H9 (cell line): Measurements from ENCODE around the gene FAM217B. TPM values are rescaled to one million over a fixed set of nuclear protein-coding genes. Genes with fewer than 3 reads are reported as not detected.

Experiments
- DNase-seq: peaks from one replicate; pipeline ENCODE4 v3.0.0-alpha.2; 2017
- H2AFZ ChIP-seq: one replicate; pipeline ENCODE4 v1.6.1; 2013; ENCODE audit warnings: mild to moderate bottlenecking, low read length, control low read depth, moderate library complexity
- H2AK5ac ChIP-seq: 2 replicates; pipeline ENCODE4 v1.6.1; 2013; ENCODE audit warnings: low read length, control low read depth, mixed read lengths; ENCODE audit not compliant: insufficient read length
- H2BK120ac ChIP-seq: one replicate; pipeline ENCODE4 v1.6.1; 2013; ENCODE audit warnings: low read depth, mild to moderate bottlenecking, low read length, control low read depth, inconsistent platforms; ENCODE audit not compliant: poor library complexity, severe bottlenecking
- H2BK12ac ChIP-seq: 2 replicates; pipeline ENCODE4 v1.6.1; 2013; ENCODE audit warnings: low read length, control low read depth, mixed read lengths, low read depth; ENCODE audit not compliant: insufficient read length
- H2BK15ac ChIP-seq: 2 replicates; pipeline ENCODE4 v1.6.1; 2013; ENCODE audit warnings: low read depth, low read length, control low read depth
- H2BK20ac ChIP-seq: one replicate; pipeline ENCODE4 v1.6.1; 2013; ENCODE audit warnings: low read depth, mild to moderate bottlenecking, low read length, control low read depth, inconsistent platforms; ENCODE audit not compliant: poor library complexity, severe bottlenecking
- H2BK5ac ChIP-seq: 2 replicates; pipeline ENCODE4 v1.6.1; 2013; ENCODE audit warnings: low read length, control low read depth, mixed read lengths; ENCODE audit not compliant: insufficient read length
- H3K14ac ChIP-seq: 2 replicates; pipeline ENCODE4 v1.6.1; 2013; ENCODE audit warnings: low read length, control low read depth; ENCODE audit not compliant: insufficient read depth
- H3K18ac ChIP-seq: 2 replicates; pipeline ENCODE4 v1.6.1; 2013; ENCODE audit warnings: low read depth, mild to moderate bottlenecking, mixed read lengths, low read length, control low read depth; ENCODE audit not compliant: insufficient read length
- H3K23ac ChIP-seq: 2 replicates; pipeline ENCODE4 v1.6.1; 2013; ENCODE audit warnings: low read length, control low read depth, mixed read lengths, low read depth; ENCODE audit not compliant: insufficient read length
- H3K23me2 ChIP-seq: 2 replicates; pipeline ENCODE4 v1.6.1; 2013; ENCODE audit warnings: low read depth, mild to moderate bottlenecking, mixed read lengths, low read length, control low read depth; ENCODE audit not compliant: insufficient read length, poor library complexity, severe bottlenecking
- H3K27ac ChIP-seq: 2 replicates; pipeline ENCODE4 v1.5.1; 2013; ENCODE audit warnings: low read length, control low read depth, mixed read lengths, low read depth; ENCODE audit not compliant: insufficient read length
- H3K27me3 ChIP-seq: 2 replicates; pipeline ENCODE4 v1.6.1; 2013; ENCODE audit warnings: low read length, control low read depth, inconsistent platforms; ENCODE audit not compliant: insufficient read depth
- H3K4ac ChIP-seq: 2 replicates; pipeline ENCODE4 v1.6.1; 2013; ENCODE audit warnings: low read depth, mild to moderate bottlenecking, control low read depth, inconsistent platforms, low read length, moderate library complexity
- H3K4me1 ChIP-seq: 2 replicates; pipeline ENCODE4 v1.6.1; 2013; ENCODE audit warnings: low read length, control low read depth, inconsistent platforms; ENCODE audit not compliant: insufficient read depth
- H3K4me2 ChIP-seq: 2 replicates; pipeline ENCODE4 v1.6.1; 2013; ENCODE audit warnings: low read length, control low read depth, mixed read lengths; ENCODE audit not compliant: insufficient read length, insufficient read depth
- H3K56ac ChIP-seq: 2 replicates; pipeline ENCODE4 v1.6.1; 2013; ENCODE audit warnings: low read depth, mild to moderate bottlenecking, mixed read lengths, low read length, control low read depth; ENCODE audit not compliant: insufficient read length
- H3K79me1 ChIP-seq: 2 replicates; pipeline ENCODE4 v1.6.1; 2013; ENCODE audit warnings: low read depth, mild to moderate bottlenecking, moderate library complexity, low read length, control low read depth, inconsistent platforms; ENCODE audit not compliant: insufficient read depth, poor library complexity, severe bottlenecking
- H3K79me2 ChIP-seq: 2 replicates; pipeline ENCODE4 v1.6.1; 2013; ENCODE audit warnings: low read length, control low read depth, inconsistent platforms; ENCODE audit not compliant: insufficient read depth
- H3K9ac ChIP-seq: 2 replicates; pipeline ENCODE4 v1.6.1; 2013; ENCODE audit warnings: low read length, control low read depth, mixed read lengths; ENCODE audit not compliant: insufficient read length; ENCODE audit errors: extremely low read depth
- H3K9me3 ChIP-seq: one replicate; pipeline ENCODE4 v1.6.1; 2013; ENCODE audit warnings: low read depth, low read length, inconsistent platforms; ENCODE audit not compliant: control insufficient read depth
- H3T11ph ChIP-seq: one replicate; pipeline ENCODE4 v1.6.1; 2013; ENCODE audit warnings: mild to moderate bottlenecking, low read length, control low read depth, inconsistent platforms
- H4K20me1 ChIP-seq: one replicate; pipeline ENCODE4 v1.6.1; 2013; ENCODE audit not compliant: control insufficient read depth, insufficient read length, insufficient read depth
- H4K5ac ChIP-seq: 2 replicates; pipeline ENCODE4 v1.6.1; 2013; ENCODE audit warnings: low read depth, mild to moderate bottlenecking, mixed read lengths, low read length, control low read depth; ENCODE audit not compliant: insufficient read length
- H4K8ac ChIP-seq: replicated peaks from 2 replicates; pipeline ENCODE4 v1.6.1; 2013; ENCODE audit warnings: low read length, control low read depth, mixed read lengths, low read depth; ENCODE audit not compliant: insufficient read length
- H4K91ac ChIP-seq: 2 replicates; pipeline ENCODE4 v1.6.1; 2013; ENCODE audit warnings: low read depth, mild to moderate bottlenecking, moderate library complexity, mixed read lengths, low read length, control low read depth; ENCODE audit not compliant: insufficient read length
- H3K27ac Mint-ChIP-seq, 3 experiments: 2 replicates in 2 of 3; 3 replicates in 1 of 3; pipeline ENCODE4 v1.8.0; 2020 to 2021; ENCODE audit warnings: mixed read lengths in 3 of 3, mild to moderate bottlenecking in 1 of 3, moderate library complexity in 1 of 3
- H3K27me3 Mint-ChIP-seq: 2 replicates; pipeline ENCODE4 v1.8.0; 2021; ENCODE audit warnings: low read depth, mild to moderate bottlenecking, moderate library complexity, mixed read lengths
- H3K36me3 Mint-ChIP-seq, 3 experiments: 2 replicates in 2 of 3; 3 replicates in 1 of 3; pipeline ENCODE4 v1.8.0; 2020 to 2021; ENCODE audit warnings: low read depth in 3 of 3, mixed read lengths in 3 of 3; ENCODE audit not compliant: insufficient read depth in 1 of 3
- H3K4me1 Mint-ChIP-seq, 2 experiments: 2 replicates each; pipeline ENCODE4 v1.8.0; 2020; ENCODE audit warnings: mixed read lengths in 2 of 2
- H3K4me3 Mint-ChIP-seq, 2 experiments: 2 replicates in 1 of 2; 3 replicates in 1 of 2; pipeline ENCODE4 v1.8.0; 2020 to 2021; ENCODE audit warnings: mild to moderate bottlenecking in 2 of 2, mixed read lengths in 2 of 2, moderate library complexity in 1 of 2
- H3K9me3 Mint-ChIP-seq, 2 experiments: 2 replicates in 1 of 2; 3 replicates in 1 of 2; pipeline ENCODE4 v1.8.0; 2020; ENCODE audit warnings: mild to moderate bottlenecking in 2 of 2, mixed read lengths in 2 of 2, moderate library complexity in 1 of 2
- CTCF ChIP-seq: fragments of 200-600 bp; sonication (generic); conservative IDR thresholded peaks from 3 replicates; pipeline ENCODE4 v1.8.0; 2021; ENCODE audit warnings: antibody characterized with exemption, mild to moderate bottlenecking
- WGBS: extraction: QIAGEN DNeasy Blood & Tissue Kit; methylation state at CpG from one replicate; pipeline ENCODE4 v1.1.7; 2013; ENCODE audit warnings: missing lambda C conversion rate, low lambda C conversion rate, mixed read lengths; ENCODE audit not compliant: insufficient read length; ENCODE audit errors: extremely low coverage; 5-methylcytosine and 5-hydroxymethylcytosine counted together
- total RNA-seq: library from RNA; stranded (reverse); gene quantifications from 2 replicates; pipeline ENCODE4 v1.2.1, GENCODE V29; 2021

Gene FAM217B
- total RNA-seq, 1 experiment from 2014 or later: 24.5 TPM

GRCh38 chr20:59923514-59923913, 16.7 kb upstream of the FAM217B start:
- no CpG with 5 or more reads among the region's 1 CpG for WGBS
- H2BK20ac ChIP-seq: no peak overlapping the region
- no peak overlapping the region for H2BK5ac ChIP-seq
- H2BK120ac ChIP-seq: no peak overlapping the region
- no peak overlapping the region for H2BK12ac ChIP-seq
- H3K4me1 Mint-ChIP-seq: peaks cover 0 to under 1% of the 10 kb centered on the region in 2 experiments; a peak in 1 of 4 replicates
- no peak overlapping the region for H2AK5ac ChIP-seq
- no peak overlapping the region for H4K8ac ChIP-seq
- no peak overlapping the region for H3K18ac ChIP-seq
- H3K79me1 ChIP-seq: no peaks in the 10 kb centered on the region
- no peak overlapping the region for H3K4ac ChIP-seq
- no peak overlapping the region for H3K9ac ChIP-seq
- H3K36me3 Mint-ChIP-seq: no peaks in the 10 kb centered on the region
- no peak overlapping the region for H3K14ac ChIP-seq
- DNase-seq: no peak
- H3K27me3 ChIP-seq: no peaks in the 10 kb centered on the region
- H3K27ac Mint-ChIP-seq: no peak overlapping the region
- no peak overlapping the region for H3K56ac ChIP-seq
- peaks cover 2% of the 10 kb centered on the region for H3K27me3 Mint-ChIP-seq
- no peaks in the 10 kb centered on the region for H3K4me1 ChIP-seq
- H3K23me2 ChIP-seq: no peaks in the 10 kb centered on the region
- H4K5ac ChIP-seq: no peak overlapping the region
- H3K4me3 Mint-ChIP-seq: no peak overlapping the region
- no peak overlapping the region for H2BK15ac ChIP-seq
- no peak overlapping the region for H3K4me2 ChIP-seq
- H3K9me3 Mint-ChIP-seq: no peaks in the 10 kb centered on the region
- H3T11ph ChIP-seq: no peak overlapping the region
- H3K79me2 ChIP-seq: no peaks in the 10 kb centered on the region
- no peak overlapping the region for H3K23ac ChIP-seq
- no peaks in the 10 kb centered on the region for H3K9me3 ChIP-seq
- no peak for TF ChIP-seq CTCF
- no peak overlapping the region for H2AFZ ChIP-seq
- H4K20me1 ChIP-seq: no peaks in the 10 kb centered on the region
- H3K27ac ChIP-seq: no peak overlapping the region
- no peak overlapping the region for H4K91ac ChIP-seq
